AML-193 (cell line): Measurements from ENCODE around the gene KATNB1.
"Not testable (repeated sequence)": the region's sequence is repeated elsewhere in the genome, so short reads cannot be mapped to it uniquely, and the experiment has no call there.

Experiments used
- DNase-seq, 2 experiments: peaks; one replicate each; lab custom pipeline; 2025; lab: John Stamatoyannopoulos, UW

KATNB1 gene

GRCh38 chr16:57743886-57744641 lies 8.5 kb downstream of the KATNB1 start:
- no peak for DNase-seq

GRCh38 chr16:57744642-57744903 lies 9.0 kb downstream of the KATNB1 start:
- no peak for DNase-seq

- no peak for DNase-seq
Measured at GRCh38 chr16:57745768-57746167, 10.2 kb downstream of the KATNB1 start.

- DNase-seq: not testable (repeated sequence)
Measured at GRCh38 chr16:57746316-57746715, 10.7 kb downstream of the KATNB1 start.

- no peak for DNase-seq
Measured at GRCh38 chr16:57747091-57747490, 11.5 kb downstream of the KATNB1 start.

- no peak for DNase-seq
Measured at GRCh38 chr16:57747496-57747895, 11.9 kb downstream of the KATNB1 start.

GRCh38 chr16:57747996-57748395 lies 12.4 kb downstream of the KATNB1 start:
- no peak for DNase-seq

GRCh38 chr16:57748596-57748995 lies 13.0 kb downstream of the KATNB1 start:
- DNase-seq: no peak

GRCh38 chr16:57749101-57749692 lies 13.6 kb downstream of the KATNB1 start:
- DNase-seq: no peak

GRCh38 chr16:57749856-57750452 lies 14.4 kb downstream of the KATNB1 start:
- DNase-seq: no peak

- DNase-seq: no peak
Measured at GRCh38 chr16:57750796-57751538, 15.4 kb downstream of the KATNB1 start.

GRCh38 chr16:57751539-57752202 lies 16.1 kb downstream of the KATNB1 start:
- no peak for DNase-seq

GRCh38 chr16:57752203-57752580 lies 16.6 kb downstream of the KATNB1 start:
- no peak for DNase-seq

- no peak for DNase-seq
Measured at GRCh38 chr16:57752581-57753447, 17.2 kb downstream of the KATNB1 start.

GRCh38 chr16:57753448-57754353 lies 18.1 kb downstream of the KATNB1 start:
- no peak for DNase-seq

GRCh38 chr16:57754354-57755060 lies 18.9 kb downstream of the KATNB1 start:
- no peak for DNase-seq

GRCh38 chr16:57755061-57755684 lies 19.6 kb downstream of the KATNB1 start:
- no peak for DNase-seq

- no peak for DNase-seq
Measured at GRCh38 chr16:57755726-57756423, 20.3 kb downstream of the KATNB1 start.
